Neuronal stem cell (in vitro differentiated cells): ENCODE results near the gene CPT1A.

Experiments
- DNase-seq: peaks from one replicate; pipeline ENCODE4 v3.0.0-alpha.2; 2013; ENCODE audit warnings: low spot score
- H2AFZ ChIP-seq: one replicate; pipeline ENCODE4 v1.6.1; 2013; ENCODE audit warnings: mild to moderate bottlenecking, low read length, inconsistent platforms
- H2AK5ac ChIP-seq: 2 replicates; pipeline ENCODE4 v1.6.1; 2013; ENCODE audit warnings: low read depth, mild to moderate bottlenecking, inconsistent platforms, low read length, moderate library complexity, mixed read lengths
- H2BK120ac ChIP-seq: 2 replicates; pipeline ENCODE4 v1.6.1; 2013; ENCODE audit warnings: low read depth, mild to moderate bottlenecking, inconsistent platforms, low read length, moderate library complexity, mixed read lengths
- H2BK12ac ChIP-seq: one replicate; pipeline ENCODE4 v1.6.1; 2013; ENCODE audit warnings: low read length, inconsistent platforms
- H2BK15ac ChIP-seq: 2 replicates; pipeline ENCODE4 v1.6.1; 2013; ENCODE audit warnings: mild to moderate bottlenecking, low read length, inconsistent platforms, mixed read lengths
- H2BK5ac ChIP-seq: one replicate; pipeline ENCODE4 v1.6.1; 2013; ENCODE audit warnings: inconsistent platforms, mild to moderate bottlenecking, low read length, moderate library complexity
- H3K14ac ChIP-seq: one replicate; pipeline ENCODE4 v1.6.1; 2013; ENCODE audit warnings: low read length, inconsistent platforms
- H3K18ac ChIP-seq: 2 replicates; pipeline ENCODE4 v1.6.1; 2013; ENCODE audit warnings: low read length, inconsistent platforms
- H3K23ac ChIP-seq: 2 replicates; pipeline ENCODE4 v1.6.1; 2013; ENCODE audit warnings: low read depth, mild to moderate bottlenecking, mixed read lengths, low read length, inconsistent platforms; ENCODE audit not compliant: poor library complexity
- H3K27ac ChIP-seq: replicated peaks from 3 replicates; pipeline ENCODE4 v1.5.1; 2013; ENCODE audit warnings: low read length, inconsistent platforms
- H3K27me3 ChIP-seq, 3 experiments: 2 replicates each; pipeline ENCODE4 v1.6.1; 2013; ENCODE audit warnings: low read length in 3 of 3, mild to moderate bottlenecking in 2 of 3, inconsistent platforms in 1 of 3, low read depth in 1 of 3, mixed read lengths in 1 of 3, moderate library complexity in 1 of 3; ENCODE audit not compliant: control insufficient read depth in 3 of 3, insufficient read depth in 3 of 3
- H3K36me3 ChIP-seq, 2 donors: replicated peaks in 1 of 2; 2 replicates each; pipeline ENCODE4 v1.6.1; 2013; ENCODE audit warnings: low read length in 2 of 2; ENCODE audit not compliant: control insufficient read depth in 2 of 2, insufficient read depth in 2 of 2
- H3K4ac ChIP-seq: 2 replicates; pipeline ENCODE4 v1.6.1; 2013; ENCODE audit warnings: inconsistent platforms, mild to moderate bottlenecking, low read length, moderate library complexity
- H3K4me1 ChIP-seq, 2 donors: 1 replicate in 1 of 2; 2 replicates in 1 of 2; pipeline ENCODE4 v1.6.1; 2013; ENCODE audit warnings: low read length in 2 of 2, low read depth in 1 of 2; ENCODE audit not compliant: control insufficient read depth in 2 of 2, insufficient read depth in 1 of 2
- H3K4me2 ChIP-seq: one replicate; pipeline ENCODE4 v1.6.1; 2013; ENCODE audit warnings: mild to moderate bottlenecking, low read length, inconsistent platforms; ENCODE audit not compliant: insufficient read depth, poor library complexity, severe bottlenecking
- H3K4me3 ChIP-seq, 2 donors: 2 replicates each; pipeline ENCODE4 v1.5.1; 2013; ENCODE audit warnings: low read length in 2 of 2, mild to moderate bottlenecking in 2 of 2, inconsistent platforms in 1 of 2, moderate library complexity in 1 of 2
- H3K79me1 ChIP-seq: one replicate; pipeline ENCODE4 v1.6.1; 2013; ENCODE audit warnings: low read depth, mild to moderate bottlenecking, inconsistent platforms, low read length, moderate library complexity
- H3K9ac ChIP-seq: one replicate; pipeline ENCODE4 v1.6.1; 2013; ENCODE audit warnings: mild to moderate bottlenecking, low read depth, low read length, inconsistent platforms; ENCODE audit not compliant: poor library complexity
- H3K9me3 ChIP-seq, 2 donors: replicated peaks in 1 of 2; 2 replicates each; pipeline versions ENCODE3 to v1.6.1; 2013; ENCODE audit warnings: low read length in 2 of 2, mild to moderate bottlenecking in 2 of 2, inconsistent platforms in 1 of 2, low read depth in 1 of 2, mixed read lengths in 1 of 2, moderate library complexity in 1 of 2; ENCODE audit not compliant: control insufficient read depth in 2 of 2, insufficient read depth in 1 of 2
- H4K8ac ChIP-seq: one replicate; pipeline ENCODE4 v1.6.1; 2013; ENCODE audit warnings: low read depth, mild to moderate bottlenecking, inconsistent platforms, low read length, moderate library complexity
- H4K91ac ChIP-seq: one replicate; pipeline ENCODE4 v1.6.1; 2013; ENCODE audit warnings: low read length, low read depth, mild to moderate bottlenecking, inconsistent platforms; ENCODE audit not compliant: poor library complexity
- WGBS, 2 donors: extraction: QIAGEN DNeasy Blood & Tissue Kit; methylation state at CpG; one replicate each; pipeline ENCODE4 v1.1.7; 2013; ENCODE audit warnings: missing lambda C conversion rate in 2 of 2, mixed read lengths in 1 of 2; ENCODE audit not compliant: insufficient read length in 2 of 2, insufficient replicate concordance in 1 of 2; ENCODE audit errors: extremely low coverage in 2 of 2; 5-methylcytosine and 5-hydroxymethylcytosine counted together

CPT1A gene

GRCh38 chr11:68804786-68805185, 36.9 kb downstream of the CPT1A start:
- H3K4me2 ChIP-seq, result no peak overlapping the region
- peak overlapping the region; percentile 58 for H2BK12ac ChIP-seq
- H3K4me3 ChIP-seq, result no peak overlapping the region
- no peak overlapping the region for H2BK5ac ChIP-seq
- H3K18ac ChIP-seq, result peak overlapping the region; percentile 80
- no peaks in the 10 kb centered on the region for H3K9me3 ChIP-seq
- no peak for DNase-seq
- no peak overlapping the region for H2BK15ac ChIP-seq
- WGBS, 2 donors, result no CpG with 5 or more reads among the region's 3 CpGs
- H3K4ac ChIP-seq, result no peak overlapping the region
- no peak overlapping the region for H4K8ac ChIP-seq
- H3K14ac ChIP-seq, result peak overlapping the region; percentile 90
- H3K27me3 ChIP-seq, result no peaks in the 10 kb centered on the region
- H2AFZ ChIP-seq, result no peak overlapping the region
- no peaks in the 10 kb centered on the region for H3K79me1 ChIP-seq
- H3K4me1 ChIP-seq, result peaks cover 2 to 6% of the 10 kb centered on the region in 2 donors
- no peak overlapping the region for H2BK120ac ChIP-seq
- H3K27ac ChIP-seq, result no peak overlapping the region
- H3K36me3 ChIP-seq, result no peaks in the 10 kb centered on the region
- no peak overlapping the region for H3K23ac ChIP-seq
- H4K91ac ChIP-seq, result no peak overlapping the region
- H2AK5ac ChIP-seq, result peak overlapping the region; percentile 32
- H3K9ac ChIP-seq, result no peak overlapping the region

- H3K27ac ChIP-seq, result no peak overlapping the region
- no peak overlapping the region for H3K9ac ChIP-seq
- no peaks in the 10 kb centered on the region for H3K36me3 ChIP-seq
- H3K4me1 ChIP-seq, result peaks cover 2 to 6% of the 10 kb centered on the region in 2 donors
- H3K4ac ChIP-seq, result no peak overlapping the region
- no peak overlapping the region for H2BK15ac ChIP-seq
- H4K91ac ChIP-seq, result no peak overlapping the region
- H3K9me3 ChIP-seq, result no peaks in the 10 kb centered on the region
- H3K27me3 ChIP-seq, result no peaks in the 10 kb centered on the region
- H2BK5ac ChIP-seq, result no peak overlapping the region
- WGBS, 2 donors, result no CpG with 5 or more reads among the region's 8 CpGs
- H2AFZ ChIP-seq, result no peak overlapping the region
- DNase-seq, result no peak
- no peak overlapping the region for H3K18ac ChIP-seq
- H3K79me1 ChIP-seq, result no peaks in the 10 kb centered on the region
- no peak overlapping the region for H2BK120ac ChIP-seq
- H3K14ac ChIP-seq, result no peak overlapping the region
- no peak overlapping the region for H3K23ac ChIP-seq
- H4K8ac ChIP-seq, result no peak overlapping the region
- no peak overlapping the region for H3K4me3 ChIP-seq
- H3K4me2 ChIP-seq, result no peak overlapping the region
- no peak overlapping the region for H2BK12ac ChIP-seq
- no peak overlapping the region for H2AK5ac ChIP-seq
Measured at GRCh38 chr11:68803766-68804165, 38.0 kb downstream of the CPT1A start.

GRCh38 chr11:68798221-68798813, 43.4 kb downstream of the CPT1A start:
- Histone ChIP-seq H3K4me3 (no peak overlapping the region), H3K36me3 (no peaks in the 10 kb centered on the region), H3K9ac (no peak overlapping the region), H3K9me3 (no peaks in the 10 kb centered on the region), H2AK5ac (peak overlapping the region; percentile 1), H2AFZ (peak overlapping the region; percentile 41), H4K8ac (no peak overlapping the region), H3K14ac (no peak overlapping the region), H2BK5ac (no peak overlapping the region), H3K23ac (no peak overlapping the region), H4K91ac (no peak overlapping the region), H2BK15ac (no peak overlapping the region), H3K18ac (peak overlapping the region; percentile 84), H2BK120ac (no peak overlapping the region), H3K4ac (no peak overlapping the region), H3K27me3 (no peaks in the 10 kb centered on the region), H3K27ac (no peak overlapping the region), H3K79me1 (peaks cover 2% of the 10 kb centered on the region), H3K4me1 (no peaks in the 10 kb centered on the region), H3K4me2 (no peak overlapping the region), H2BK12ac (peak overlapping the region; percentile 1)
- no CpG with 5 or more reads among the region's 23 CpGs for WGBS, 2 donors
- DNase-seq, result peak; percentile 62

- no CpG with 5 or more reads among the region's 19 CpGs for WGBS, 2 donors
- Histone ChIP-seq H3K27ac (no peak overlapping the region), H3K4me1 (no peaks in the 10 kb centered on the region)
Measured at GRCh38 chr11:68796801-68797200, 44.9 kb downstream of the CPT1A start.

More at GRCh38 chr11:68796801-68797200, 44.9 kb downstream of the CPT1A start:
- H2BK5ac ChIP-seq, result no peak overlapping the region
- no peak overlapping the region for H4K8ac ChIP-seq
- H3K27me3 ChIP-seq, result no peaks in the 10 kb centered on the region
- H3K9me3 ChIP-seq, result no peaks in the 10 kb centered on the region
- no peak overlapping the region for H3K9ac ChIP-seq
- H2AFZ ChIP-seq, result no peak overlapping the region
- no peak for DNase-seq
- H3K18ac ChIP-seq, result no peak overlapping the region
- no peak overlapping the region for H3K4me2 ChIP-seq
- H2BK120ac ChIP-seq, result no peak overlapping the region
- H3K79me1 ChIP-seq, result peaks cover 2% of the 10 kb centered on the region
- H2BK12ac ChIP-seq, result no peak overlapping the region
- no peak overlapping the region for H3K23ac ChIP-seq
- no peak overlapping the region for H4K91ac ChIP-seq
- H2BK15ac ChIP-seq, result peak overlapping the region; percentile 86
- H3K36me3 ChIP-seq, result no peaks in the 10 kb centered on the region
- H2AK5ac ChIP-seq, result no peak overlapping the region
- H3K4me3 ChIP-seq, result no peak overlapping the region
- no peak overlapping the region for H3K4ac ChIP-seq
- H3K14ac ChIP-seq, result no peak overlapping the region
